Breast epithelium (tissue), 3 donors: Measurements from ENCODE around the gene SCN4B.

Source experiments
- POLR2AphosphoS5 ChIP-seq, 3 donors: sonication (generic); formaldehyde crosslinking; IDR thresholded peaks; one replicate each; pipeline ENCODE4 v1.6.1; 2017; ENCODE audit warnings: antibody characterized with exemption in 3 of 3
- TF ChIP-seq, protein P1 (sequence below), 3 donors: fragments of 450-650 bp; IDR thresholded peaks; one replicate each; pipeline ENCODE4 v1.5.1; 2016 to 2017; ENCODE audit warnings: antibody characterized with exemption in 3 of 3, mild to moderate bottlenecking in 3 of 3, moderate library complexity in 3 of 3

DNA sequence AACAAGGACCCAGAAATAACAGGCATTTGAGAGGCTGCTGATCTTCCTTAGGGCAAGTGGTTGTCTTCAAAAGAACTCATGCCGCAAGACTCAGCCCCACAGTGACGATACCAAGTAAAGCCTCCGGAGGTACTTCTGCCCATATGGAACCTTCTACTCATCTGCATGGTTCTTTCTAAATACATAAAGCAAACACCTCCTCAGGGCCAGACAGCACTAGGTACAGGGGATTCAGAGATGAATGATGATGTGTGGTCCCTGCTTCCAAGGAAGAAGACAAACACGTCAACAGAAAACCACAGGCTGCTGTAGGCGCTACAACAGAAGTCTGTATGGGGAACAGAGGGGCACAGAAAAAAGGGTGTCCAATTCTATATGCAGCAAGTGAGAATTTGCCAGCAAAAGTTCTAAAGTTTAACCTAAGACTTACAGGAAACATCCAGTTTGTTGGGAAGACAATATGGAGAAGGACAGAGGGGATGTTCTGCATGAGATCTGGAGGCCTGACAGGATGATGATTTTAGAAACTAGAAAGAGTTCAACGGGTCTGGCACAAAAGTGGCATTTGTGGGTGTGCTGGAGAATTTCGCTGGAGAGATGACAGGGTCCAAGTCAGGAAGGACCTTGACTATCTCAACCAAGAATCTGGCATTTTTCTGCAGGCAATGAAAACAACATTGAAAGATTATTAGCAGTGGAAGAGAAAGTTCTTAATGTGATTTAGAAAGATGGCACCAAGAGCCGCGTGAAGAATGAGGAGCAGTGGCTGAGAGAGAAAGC, 48.5 kb upstream of the SCN4B start:
- TF ChIP-seq, protein P1, sequence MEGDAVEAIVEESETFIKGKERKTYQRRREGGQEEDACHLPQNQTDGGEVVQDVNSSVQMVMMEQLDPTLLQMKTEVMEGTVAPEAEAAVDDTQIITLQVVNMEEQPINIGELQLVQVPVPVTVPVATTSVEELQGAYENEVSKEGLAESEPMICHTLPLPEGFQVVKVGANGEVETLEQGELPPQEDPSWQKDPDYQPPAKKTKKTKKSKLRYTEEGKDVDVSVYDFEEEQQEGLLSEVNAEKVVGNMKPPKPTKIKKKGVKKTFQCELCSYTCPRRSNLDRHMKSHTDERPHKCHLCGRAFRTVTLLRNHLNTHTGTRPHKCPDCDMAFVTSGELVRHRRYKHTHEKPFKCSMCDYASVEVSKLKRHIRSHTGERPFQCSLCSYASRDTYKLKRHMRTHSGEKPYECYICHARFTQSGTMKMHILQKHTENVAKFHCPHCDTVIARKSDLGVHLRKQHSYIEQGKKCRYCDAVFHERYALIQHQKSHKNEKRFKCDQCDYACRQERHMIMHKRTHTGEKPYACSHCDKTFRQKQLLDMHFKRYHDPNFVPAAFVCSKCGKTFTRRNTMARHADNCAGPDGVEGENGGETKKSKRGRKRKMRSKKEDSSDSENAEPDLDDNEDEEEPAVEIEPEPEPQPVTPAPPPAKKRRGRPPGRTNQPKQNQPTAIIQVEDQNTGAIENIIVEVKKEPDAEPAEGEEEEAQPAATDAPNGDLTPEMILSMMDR (IDR thresholded peaks at IDR 0.05) = no peak
- TF ChIP-seq POLR2AphosphoS5 (IDR thresholded peaks at IDR 0.05) = no peak
